Prostate gland (tissue), 2 donors: Measurements from ENCODE around the gene PSORS1C1.

Source experiments
- POLR2A ChIP-seq: fragments of 450-650 bp; IDR thresholded peaks from one replicate; pipeline ENCODE4 v1.6.1; 2016; ENCODE audit warnings: antibody characterized with exemption, mild to moderate bottlenecking
- POLR2AphosphoS5 ChIP-seq: sonication (generic); formaldehyde crosslinking; IDR thresholded peaks from one replicate; pipeline ENCODE4 v1.6.1; 2017; ENCODE audit warnings: antibody characterized with exemption
- TF ChIP-seq, protein P1 (sequence below), 4 experiments: fragments of 200-600 bp in 2 of 4; fragments of 450-650 bp in 2 of 4; sonication (generic) in 2 of 4; IDR thresholded peaks; 1 replicate in 3 of 4; 2 replicates in 1 of 4; pipeline ENCODE4 v1.5.1; 2016 to 2019; ENCODE audit warnings: antibody characterized with exemption in 4 of 4, mild to moderate bottlenecking in 2 of 4, moderate library complexity in 2 of 4

DNA sequence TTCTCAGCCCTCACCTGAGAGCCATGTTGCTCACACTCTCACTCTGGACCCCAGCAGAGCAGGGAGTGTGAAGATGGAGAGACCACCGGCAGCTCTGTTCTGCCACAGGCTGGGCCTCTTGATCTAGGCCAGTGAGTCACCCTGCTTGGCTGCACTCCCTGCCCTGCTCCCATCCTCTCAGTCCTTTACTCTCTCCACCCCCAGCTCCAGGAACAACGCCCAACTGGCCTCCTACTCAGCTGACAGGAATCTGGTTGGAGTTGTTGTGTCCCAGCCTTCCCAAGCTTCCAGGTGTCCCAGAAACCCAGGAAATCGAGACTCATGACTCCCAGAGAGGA lies at the start of gene PSORS1C1:
- TF ChIP-seq, protein P1, sequence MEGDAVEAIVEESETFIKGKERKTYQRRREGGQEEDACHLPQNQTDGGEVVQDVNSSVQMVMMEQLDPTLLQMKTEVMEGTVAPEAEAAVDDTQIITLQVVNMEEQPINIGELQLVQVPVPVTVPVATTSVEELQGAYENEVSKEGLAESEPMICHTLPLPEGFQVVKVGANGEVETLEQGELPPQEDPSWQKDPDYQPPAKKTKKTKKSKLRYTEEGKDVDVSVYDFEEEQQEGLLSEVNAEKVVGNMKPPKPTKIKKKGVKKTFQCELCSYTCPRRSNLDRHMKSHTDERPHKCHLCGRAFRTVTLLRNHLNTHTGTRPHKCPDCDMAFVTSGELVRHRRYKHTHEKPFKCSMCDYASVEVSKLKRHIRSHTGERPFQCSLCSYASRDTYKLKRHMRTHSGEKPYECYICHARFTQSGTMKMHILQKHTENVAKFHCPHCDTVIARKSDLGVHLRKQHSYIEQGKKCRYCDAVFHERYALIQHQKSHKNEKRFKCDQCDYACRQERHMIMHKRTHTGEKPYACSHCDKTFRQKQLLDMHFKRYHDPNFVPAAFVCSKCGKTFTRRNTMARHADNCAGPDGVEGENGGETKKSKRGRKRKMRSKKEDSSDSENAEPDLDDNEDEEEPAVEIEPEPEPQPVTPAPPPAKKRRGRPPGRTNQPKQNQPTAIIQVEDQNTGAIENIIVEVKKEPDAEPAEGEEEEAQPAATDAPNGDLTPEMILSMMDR (IDR thresholded peaks at IDR 0.05) = no peak
- TF ChIP-seq POLR2A (no peak), POLR2AphosphoS5 (peak; percentile 65)
